ENCODE measurements around the gene BBS7. TPM values are rescaled to one million over a fixed set of nuclear protein-coding genes. Genes with fewer than 3 reads are reported as not detected.

Gene BBS7
- total and polyA plus RNA-seq, 2 donors from 2014 or later, result 8.0 to 14.5 TPM

GRCh38 chr4:121794505-121795188 is 75.6 kb downstream of the BBS7 start:
- intact Hi-C loops (cut with DNase I), result no loop called here

GRCh38 chr4:121792966-121793365 is 77.3 kb downstream of the BBS7 start:
- no peaks in the 10 kb centered on the region for H3K9me3 ChIP-seq (ENCODE audit: control insufficient read depth in 2 of 3, insufficient read depth in 1 of 3, low read length in 3 of 3)
- no peak for TF ChIP-seq CTCF (IDR thresholded peaks at IDR 0.05; ENCODE audit: borderline replicate concordance, extremely low read depth, insufficient read depth)
- no peak overlapping the region for H3K4me3 ChIP-seq (ENCODE audit: low read length in 3 of 3)
- no peaks in the 10 kb centered on the region for H3K36me3 ChIP-seq (ENCODE audit: control insufficient read depth in 2 of 3, insufficient read depth in 3 of 3, low read length in 3 of 3)
- no peak overlapping the region for H3K27ac ChIP-seq (ENCODE audit: low read depth in 2 of 2, low read length in 2 of 2)
- H3K4me1 ChIP-seq (ENCODE audit: control insufficient read depth in 2 of 3, insufficient read depth in 2 of 3, low read depth in 1 of 3, low read length in 3 of 3), result no peaks in the 10 kb centered on the region
- no peak overlapping the region for H3K9ac ChIP-seq (ENCODE audit: low read length in 3 of 3)
- intact Hi-C loops (cut with DNase I), result no loop called here
- no peak for DNase-seq
- FAIRE-seq, result no peak
- H3K27me3 ChIP-seq (ENCODE audit: control insufficient read depth, insufficient read depth, low read length), result no peaks in the 10 kb centered on the region

More at GRCh38 chr4:121794505-121795188, 75.6 kb downstream of the BBS7 start:
- FAIRE-seq (no peak), DNase-seq (no peak)
- Histone ChIP-seq H3K27ac (ENCODE audit: low read depth in 2 of 2, low read length in 2 of 2) (no peak overlapping the region), H3K36me3 (ENCODE audit: control insufficient read depth in 2 of 3, insufficient read depth in 3 of 3, low read length in 3 of 3) (no peaks in the 10 kb centered on the region), H3K4me3 (ENCODE audit: low read length in 3 of 3) (no peak overlapping the region), H3K9me3 (ENCODE audit: control insufficient read depth in 2 of 3, insufficient read depth in 1 of 3, low read length in 3 of 3) (no peaks in the 10 kb centered on the region), H3K4me1 (ENCODE audit: control insufficient read depth in 2 of 3, insufficient read depth in 2 of 3, low read depth in 1 of 3, low read length in 3 of 3) (no peaks in the 10 kb centered on the region), H3K27me3 (ENCODE audit: control insufficient read depth, insufficient read depth, low read length) (no peaks in the 10 kb centered on the region), H3K9ac (ENCODE audit: low read length in 3 of 3) (no peak overlapping the region)
- no peak for TF ChIP-seq CTCF (IDR thresholded peaks at IDR 0.05; ENCODE audit: borderline replicate concordance, extremely low read depth, insufficient read depth)

- no peak overlapping the region for H3K27ac ChIP-seq (ENCODE audit: low read depth in 2 of 2, low read length in 2 of 2)
- no peak overlapping the region for H3K9ac ChIP-seq (ENCODE audit: low read length in 3 of 3)
- FAIRE-seq (no peak), DNase-seq (no peak)
- TF ChIP-seq CTCF (IDR thresholded peaks at IDR 0.05; ENCODE audit: borderline replicate concordance, extremely low read depth, insufficient read depth), result no peak
- no peak overlapping the region for H3K4me3 ChIP-seq (ENCODE audit: low read length in 3 of 3)
- intact Hi-C loops (cut with DNase I), result no loop called here
- H3K4me1 ChIP-seq (ENCODE audit: control insufficient read depth in 2 of 3, insufficient read depth in 2 of 3, low read depth in 1 of 3, low read length in 3 of 3), result no peaks in the 10 kb centered on the region
- no peaks in the 10 kb centered on the region for H3K36me3 ChIP-seq (ENCODE audit: control insufficient read depth in 2 of 3, insufficient read depth in 3 of 3, low read length in 3 of 3)
- H3K9me3 ChIP-seq (ENCODE audit: control insufficient read depth in 2 of 3, insufficient read depth in 1 of 3, low read length in 3 of 3), result no peaks in the 10 kb centered on the region
- no peaks in the 10 kb centered on the region for H3K27me3 ChIP-seq (ENCODE audit: control insufficient read depth, insufficient read depth, low read length)
Observed at GRCh38 chr4:121791481-121791880, 78.8 kb downstream of the BBS7 start.

GRCh38 chr4:121790976-121791375 is 79.3 kb downstream of the BBS7 start:
- Histone ChIP-seq H3K27me3 (ENCODE audit: control insufficient read depth, insufficient read depth, low read length) (no peaks in the 10 kb centered on the region), H3K36me3 (ENCODE audit: control insufficient read depth in 2 of 3, insufficient read depth in 3 of 3, low read length in 3 of 3) (no peaks in the 10 kb centered on the region), H3K9ac (ENCODE audit: low read length in 3 of 3) (no peak overlapping the region), H3K9me3 (ENCODE audit: control insufficient read depth in 2 of 3, insufficient read depth in 1 of 3, low read length in 3 of 3) (no peaks in the 10 kb centered on the region), H3K4me1 (ENCODE audit: control insufficient read depth in 2 of 3, insufficient read depth in 2 of 3, low read depth in 1 of 3, low read length in 3 of 3) (no peaks in the 10 kb centered on the region), H3K4me3 (ENCODE audit: low read length in 3 of 3) (no peak overlapping the region), H3K27ac (ENCODE audit: low read depth in 2 of 2, low read length in 2 of 2) (no peak overlapping the region)
- no peak for FAIRE-seq
- no peak for DNase-seq
- intact Hi-C loops (cut with DNase I), result no loop called here
- no peak for TF ChIP-seq CTCF (IDR thresholded peaks at IDR 0.05; ENCODE audit: borderline replicate concordance, extremely low read depth, insufficient read depth)
